ENCODE results near the gene EFNA4.

DNA sequence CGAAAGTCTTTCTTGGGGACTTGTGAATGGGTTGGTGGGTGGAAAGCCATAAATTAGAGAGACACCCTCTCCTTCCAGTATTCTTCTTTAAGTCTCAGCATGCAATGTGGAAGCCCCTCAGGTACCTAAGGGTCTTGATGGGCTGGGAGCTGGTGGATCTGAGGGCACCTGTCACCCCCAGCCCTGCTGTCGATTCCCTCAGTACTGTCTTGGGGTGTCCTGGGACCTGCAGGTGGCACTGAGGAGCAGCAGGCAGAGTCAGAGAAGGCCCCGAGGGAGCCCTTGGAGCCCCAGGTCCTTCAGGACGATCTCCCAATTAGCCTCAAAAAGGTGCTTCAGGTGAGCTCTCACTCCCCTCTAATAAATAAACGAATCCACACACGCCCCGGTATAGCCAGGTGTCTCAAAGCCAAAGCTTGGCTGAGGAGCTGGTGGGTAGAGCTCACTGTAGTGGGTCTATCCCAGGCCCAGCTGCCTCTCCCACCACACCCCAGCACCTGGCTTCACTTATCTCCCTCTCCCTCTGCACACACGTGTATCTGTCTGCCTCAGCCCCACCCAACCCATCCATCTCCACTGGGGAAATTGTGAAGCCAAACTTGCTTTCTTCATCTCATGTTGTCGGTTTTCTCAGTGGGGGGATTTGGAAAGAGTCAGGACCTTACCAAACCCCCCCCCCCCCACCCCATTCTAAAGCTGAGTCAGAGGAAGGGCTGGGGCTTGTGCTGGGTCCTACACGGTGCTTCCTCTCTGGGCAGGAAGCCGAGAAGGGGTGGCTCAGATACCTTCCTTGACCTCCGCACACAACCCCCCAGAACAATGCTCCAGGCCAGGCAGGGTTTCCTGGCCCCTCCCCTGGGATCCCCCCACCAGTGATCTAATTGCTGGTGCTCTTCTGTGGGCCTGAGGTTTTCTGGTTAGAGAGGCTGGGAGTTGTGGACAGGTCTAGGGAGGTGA, 10.8 kb upstream of the EFNA4 start:
- no peak for TF ChIP-seq GATA2 (IDR thresholded peaks at IDR 0.05; ENCODE audit: low read depth, low read length)
- TF ChIP-seq GATA3 (IDR thresholded peaks at IDR 0.05; ENCODE audit: low read depth, low read length): no peak
